Stimulated activated CD4-positive, alpha-beta T cell treated with anti-CD3 and anti-CD28 coated beads, Interleukin-2, amount 100 ng/mL, for 48 hours (primary cell): Measurements from ENCODE around the gene VMP1.
"Not testable (repeated sequence)": the region's sequence is repeated elsewhere in the genome, so short reads cannot be mapped to it uniquely, and the experiment has no call there.

Experiments used
- DNase-seq, 2 donors: peaks; one replicate each; pipeline ENCODE4 v3.0.0-alpha.2; 2020

Gene VMP1

DNA sequence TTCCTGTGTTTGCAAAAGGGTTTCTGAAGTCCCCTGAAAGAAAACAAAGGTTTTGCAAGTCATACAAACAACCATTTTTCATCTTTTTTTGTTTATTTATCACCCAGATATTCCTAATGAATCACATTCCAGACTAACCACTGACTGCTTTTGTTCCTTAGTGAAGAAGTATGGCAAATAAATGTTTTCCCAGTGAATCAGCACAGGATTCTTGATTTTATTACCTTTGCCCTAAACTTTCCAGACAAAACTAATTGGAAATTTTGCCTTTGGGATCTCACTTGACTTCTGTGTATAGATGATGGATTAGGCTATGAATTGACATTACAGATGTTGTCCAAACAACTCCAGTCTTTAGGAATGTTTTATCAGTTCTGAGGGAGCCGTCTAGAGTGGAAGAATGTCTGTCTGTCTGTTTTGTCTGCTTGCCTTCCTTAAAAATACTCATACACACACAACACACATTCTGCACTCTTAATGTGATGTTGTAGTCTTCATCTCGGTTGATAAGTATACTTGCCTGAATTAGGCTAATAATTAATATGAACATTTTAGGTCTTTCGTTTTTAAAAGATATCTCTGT is 48.9 kb downstream of the VMP1 start:
- DNase-seq, result no peak

DNA sequence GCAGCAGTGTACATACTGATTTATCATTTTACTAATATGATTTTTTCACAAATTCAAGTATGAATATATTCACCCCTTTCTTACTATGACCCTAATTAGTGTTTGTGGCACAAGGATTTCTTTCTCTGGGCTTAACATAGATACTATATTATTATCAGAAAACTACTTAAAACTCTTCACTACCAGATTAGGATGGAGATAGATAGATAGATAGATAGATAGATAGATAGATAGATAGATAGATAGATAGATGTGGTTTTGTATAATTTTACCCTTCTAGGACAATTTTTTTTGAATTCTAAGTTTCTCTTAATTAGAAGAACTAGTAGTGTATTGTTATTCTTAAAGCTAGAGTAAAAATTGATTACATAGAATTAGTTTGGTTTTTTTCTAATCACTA is 49.6 kb downstream of the VMP1 start:
- DNase-seq, result no peak

DNA sequence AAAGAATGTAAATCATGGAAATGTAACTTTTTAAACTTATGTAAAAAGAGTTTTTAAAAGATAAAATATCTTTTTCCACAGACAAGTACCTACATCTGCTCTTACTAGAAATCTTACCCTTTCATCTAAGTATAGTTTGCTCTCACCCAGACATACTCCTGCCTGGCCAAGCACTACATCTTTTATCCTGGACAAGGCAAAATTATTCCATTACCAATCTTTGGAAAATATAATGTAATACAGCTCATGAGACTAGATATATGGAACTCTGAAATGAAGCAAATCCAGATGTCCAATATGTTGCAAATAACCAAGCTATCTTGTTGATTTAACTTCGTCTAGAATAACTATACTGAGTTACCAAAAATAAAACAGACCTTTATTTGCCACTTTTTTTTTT is 50.0 kb downstream of the VMP1 start:
- DNase-seq, result no peak

GRCh38 chr17:59757881-59758385 is 50.5 kb downstream of the VMP1 start:
- DNase-seq, result no peak

- not testable (repeated sequence) for DNase-seq
These were observed 51.7 kb downstream of the VMP1 start for GRCh38 chr17:59758998-59759651.

- DNase-seq, result no peak
These were observed 52.7 kb downstream of the VMP1 start for GRCh38 chr17:59760160-59760559.

- no peak for DNase-seq
These were observed 54.1 kb downstream of the VMP1 start for GRCh38 chr17:59761385-59762048.

- DNase-seq, result no peak
These were observed 54.8 kb downstream of the VMP1 start for GRCh38 chr17:59762049-59762823.

DNA sequence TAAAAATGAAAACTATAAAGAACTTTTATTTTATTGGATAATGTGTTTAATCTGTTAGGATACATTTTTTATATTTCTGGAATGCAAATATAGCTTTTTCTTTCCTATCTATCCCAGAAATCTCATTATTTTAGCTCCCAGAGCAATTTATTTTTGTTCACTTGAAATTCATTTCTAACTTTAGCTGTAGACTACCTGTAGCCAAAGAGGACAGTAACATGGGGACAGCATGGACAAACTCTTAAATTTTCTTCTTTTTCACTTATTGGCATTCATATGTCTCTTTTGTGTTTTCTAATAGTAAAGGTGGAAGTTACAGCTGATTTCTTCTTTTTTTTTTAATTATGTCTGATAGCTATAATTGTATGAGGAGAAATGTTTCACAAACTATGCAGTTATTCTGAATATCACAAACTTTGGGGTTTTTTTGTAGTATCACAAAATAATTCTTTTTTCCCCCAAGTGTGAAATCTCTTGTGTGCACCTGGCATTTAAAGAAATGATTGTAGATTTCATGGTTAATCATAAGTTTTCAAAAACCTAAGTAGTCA is 55.4 kb downstream of the VMP1 start:
- DNase-seq, result no peak

- DNase-seq, result no peak
These were observed 56.4 kb downstream of the VMP1 start for GRCh38 chr17:59763861-59764260.

DNA sequence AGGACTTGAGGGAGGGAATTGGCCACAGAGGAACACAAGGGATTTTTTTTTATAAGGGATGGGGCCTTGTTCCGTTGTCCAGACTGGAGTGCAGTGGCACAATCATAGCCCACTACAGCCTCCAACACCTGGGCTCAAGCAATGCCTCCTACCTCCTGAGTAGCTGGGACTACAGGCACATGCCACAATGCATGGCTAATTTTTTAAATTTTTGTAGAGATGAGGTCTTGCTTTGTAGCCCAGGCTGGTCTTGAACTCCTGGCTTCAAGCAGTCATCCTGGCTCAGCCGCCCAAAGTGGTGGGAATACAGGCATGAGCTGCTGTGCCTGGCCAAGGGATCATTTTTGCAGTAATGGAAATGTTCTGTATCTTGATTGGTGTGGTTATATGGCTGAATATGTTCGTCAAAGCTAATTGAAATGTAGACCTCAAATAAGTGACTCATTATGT is 56.9 kb downstream of the VMP1 start:
- no peak for DNase-seq

DNA sequence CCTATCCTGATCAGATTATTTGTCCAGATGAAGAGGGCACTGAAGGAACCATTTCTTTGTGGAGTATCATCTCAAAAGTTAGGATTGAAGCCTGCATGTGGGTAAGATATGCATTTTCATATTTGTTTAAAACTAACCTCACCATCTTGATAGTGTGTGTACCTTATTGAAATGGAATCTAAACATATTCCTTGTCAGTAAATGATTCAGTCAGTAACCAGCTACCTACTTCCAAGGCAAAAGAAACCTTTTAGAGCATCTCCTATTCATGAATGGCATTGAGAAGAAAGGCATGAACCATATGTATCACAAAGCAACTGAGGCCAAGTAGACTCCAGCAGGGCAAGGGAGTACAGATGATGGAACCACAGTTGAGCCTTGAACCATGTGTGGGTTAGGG is 57.6 kb downstream of the VMP1 start:
- no peak for DNase-seq

- no peak for DNase-seq
These were observed 59.0 kb downstream of the VMP1 start for GRCh38 chr17:59766491-59766890.

DNA sequence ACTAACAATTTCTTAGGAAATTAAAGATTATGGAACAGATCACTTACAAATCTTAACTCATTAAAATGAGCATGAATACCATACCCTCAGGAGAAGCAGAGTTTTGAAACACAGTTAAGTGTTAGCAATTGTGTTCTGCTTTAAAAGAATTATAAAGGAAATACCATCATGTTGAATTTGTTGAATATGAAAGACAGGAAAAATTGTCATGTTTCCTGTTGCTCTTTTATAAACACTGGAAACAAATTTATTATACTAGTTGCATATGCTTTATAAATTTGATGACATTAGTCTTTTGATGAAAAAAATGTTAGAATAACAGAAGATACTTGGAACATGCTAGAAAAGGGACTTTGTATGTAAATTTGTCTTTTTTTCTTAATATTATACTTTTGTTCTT is 59.7 kb downstream of the VMP1 start:
- DNase-seq, result no peak

DNA sequence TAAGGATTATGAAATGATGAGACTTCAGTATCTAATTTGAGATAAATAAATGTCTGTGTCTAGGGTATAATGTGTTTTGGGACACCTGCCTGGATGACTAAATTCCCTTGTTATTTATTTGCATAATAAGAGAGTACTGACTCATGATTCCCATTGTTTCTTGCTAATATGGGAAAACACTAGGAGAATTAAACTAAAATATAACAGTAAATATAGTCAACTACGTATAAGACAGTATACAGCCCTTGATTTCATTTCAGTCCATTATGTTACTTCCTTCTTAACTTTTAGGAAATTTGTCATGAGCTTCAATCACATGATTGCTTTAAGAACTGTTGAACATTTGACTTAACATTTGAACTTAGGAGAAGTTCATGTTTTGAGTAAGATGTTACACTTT is 62.4 kb downstream of the VMP1 start:
- DNase-seq, result no peak

DNA sequence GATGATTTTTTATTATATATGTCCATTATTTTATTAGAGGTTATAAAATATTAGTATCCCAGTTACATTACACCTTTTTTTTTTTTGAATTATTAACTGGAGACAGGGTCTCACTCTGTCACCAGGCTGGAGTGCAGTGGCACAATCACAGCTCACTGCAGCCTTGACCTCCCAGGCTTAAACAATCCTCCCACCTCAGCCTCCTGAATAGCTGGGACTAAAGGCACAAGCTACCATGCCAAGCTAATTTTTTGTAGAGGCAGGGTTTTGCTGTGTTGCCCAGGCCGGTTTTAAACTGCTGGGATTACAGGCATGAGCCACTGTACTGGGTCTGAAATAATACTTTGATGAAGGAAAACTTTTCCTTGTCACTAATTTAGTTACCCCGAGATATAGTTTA is 63.6 kb downstream of the VMP1 start:
- DNase-seq, result no peak

DNA sequence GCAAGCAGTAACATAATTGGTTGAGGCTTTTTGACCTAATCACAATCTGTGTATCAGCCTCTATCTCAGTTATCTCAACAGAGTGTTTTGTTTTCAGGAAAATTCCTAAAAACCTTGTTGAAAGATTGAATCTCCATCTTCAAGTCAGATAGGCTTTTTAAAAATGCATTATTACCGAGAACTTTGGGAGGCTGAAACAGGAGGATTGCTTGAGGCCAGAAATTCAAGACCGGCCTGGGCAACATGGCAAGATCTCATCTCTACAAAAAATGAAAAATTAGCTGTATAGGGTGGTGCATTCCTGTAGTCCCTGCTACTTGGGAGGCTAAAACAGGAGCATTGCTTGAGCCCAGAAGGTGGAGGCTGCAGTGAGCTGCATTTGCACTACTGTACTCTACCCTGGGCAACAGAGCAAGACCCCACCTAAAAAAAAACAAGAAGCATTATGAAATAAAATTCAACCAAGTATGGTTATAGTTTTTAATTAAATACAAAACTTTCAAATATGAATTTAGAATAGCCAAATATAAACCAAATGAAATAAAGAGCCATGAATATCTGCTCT is 68.4 kb downstream of the VMP1 start:
- DNase-seq, result no peak

GRCh38 chr17:59776577-59776976 is 69.1 kb downstream of the VMP1 start:
- DNase-seq, result no peak

DNA sequence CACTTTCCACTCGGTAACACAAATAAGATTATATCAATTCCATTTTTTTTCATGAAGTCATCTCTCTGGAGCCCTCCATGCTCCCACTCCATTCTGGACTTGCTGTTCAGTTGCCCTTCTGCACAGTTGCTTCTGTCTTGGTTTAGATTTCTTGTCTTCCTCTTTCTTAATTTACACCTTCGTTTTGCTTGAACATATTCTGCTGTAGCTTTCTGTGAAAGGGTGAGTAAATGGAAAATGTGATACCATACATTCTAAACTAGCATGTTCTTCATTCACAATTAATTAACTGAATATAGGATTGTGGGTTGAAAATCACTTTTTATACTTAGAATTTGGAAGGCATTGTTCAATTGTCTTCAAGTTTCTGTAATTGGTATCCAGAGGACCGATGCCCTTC is 69.6 kb downstream of the VMP1 start:
- no peak for DNase-seq

DNA sequence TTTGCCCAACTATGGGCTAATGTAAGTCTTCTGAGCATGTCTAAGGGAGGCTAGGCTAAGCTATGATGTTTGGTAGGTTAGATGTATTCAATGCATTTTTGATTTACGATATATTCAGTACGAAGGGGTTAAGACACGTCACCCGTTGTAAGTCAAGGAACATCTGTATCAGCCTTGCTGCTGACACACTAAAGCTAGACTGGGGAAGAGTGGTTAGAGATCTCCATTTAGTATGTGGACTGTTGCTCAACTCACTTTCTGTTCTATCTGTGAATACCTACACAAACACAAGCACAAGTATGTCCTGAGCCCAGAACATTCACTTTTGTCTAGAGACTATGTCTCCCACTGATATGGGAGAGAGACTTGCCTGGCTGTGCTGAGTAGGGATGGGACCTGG is 71.5 kb downstream of the VMP1 start:
- no peak for DNase-seq

DNA sequence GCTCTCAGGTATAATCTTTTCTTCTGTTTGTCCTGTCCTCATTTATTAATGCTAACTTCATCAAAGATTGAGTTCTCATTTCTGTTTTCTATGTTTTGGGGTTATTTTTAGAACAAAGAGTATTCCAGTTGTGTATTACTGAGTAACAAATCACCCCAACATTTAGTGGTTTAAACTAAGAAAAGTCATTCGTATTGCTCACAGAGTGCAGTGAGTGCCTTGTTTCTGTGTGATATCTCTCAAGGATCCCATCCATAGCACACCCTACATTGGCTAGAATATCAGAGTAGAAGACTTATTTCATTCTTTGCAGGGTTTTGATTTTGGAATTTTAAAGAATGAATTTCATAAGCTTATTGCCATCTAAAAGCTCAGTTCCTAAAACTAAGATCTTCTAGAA is 72.1 kb downstream of the VMP1 start:
- DNase-seq, result no peak

- DNase-seq, result not testable (repeated sequence)
These were observed 73.1 kb downstream of the VMP1 start for GRCh38 chr17:59780548-59780947.
